Neural progenitor cell (in vitro differentiated cells): ENCODE measurements around the gene JCAD. TPM values are rescaled to one million over a fixed set of nuclear protein-coding genes. Genes with fewer than 3 reads are reported as not detected.

Source experiments
- DNase-seq: peaks from one replicate; pipeline ENCODE4 v3.0.0-alpha.2; 2016; ENCODE audit warnings: low spot score
- H2AFZ ChIP-seq: fragments of 200-600 bp; sonication (generic); replicated peaks from 2 replicates; pipeline ENCODE4 v1.6.1; 2016; ENCODE audit warnings: antibody characterized with exemption
- H3F3A ChIP-seq: fragments of 200-600 bp; sonication (generic); 2 replicates; pipeline ENCODE4 v1.6.1; 2016; ENCODE audit warnings: antibody characterized with exemption, low read depth
- H3K27ac ChIP-seq: fragments of 200-600 bp; sonication (generic); 2 replicates; pipeline ENCODE4 v1.5.1; 2016; ENCODE audit warnings: mild to moderate bottlenecking
- H3K27me3 ChIP-seq: fragments of 200-600 bp; sonication (generic); 2 replicates; pipeline ENCODE4 v1.6.1; 2016; ENCODE audit warnings: mild to moderate bottlenecking, moderate library complexity
- H3K36me3 ChIP-seq: fragments of 200-600 bp; sonication (generic); 2 replicates; pipeline ENCODE4 v1.5.1; 2016
- H3K4me1 ChIP-seq: fragments of 200-600 bp; sonication (generic); 2 replicates; pipeline ENCODE4 v1.6.1; 2016; ENCODE audit warnings: mixed run types
- H3K4me2 ChIP-seq: fragments of 200-600 bp; sonication (generic); 2 replicates; pipeline ENCODE4 v1.6.1; 2016
- H3K4me3 ChIP-seq: fragments of 200-600 bp; sonication (generic); 2 replicates; pipeline ENCODE4 v1.5.1; 2016
- H3K79me2 ChIP-seq: fragments of 200-600 bp; sonication (generic); 2 replicates; pipeline ENCODE4 v1.6.1; 2016; ENCODE audit warnings: low read depth
- H3K9ac ChIP-seq: fragments of 200-600 bp; sonication (generic); 2 replicates; pipeline ENCODE4 v1.6.1; 2016
- H3K9me3 ChIP-seq: fragments of 200-600 bp; sonication (generic); 2 replicates; pipeline ENCODE4 v1.5.1; 2016; ENCODE audit warnings: low read depth
- H4K20me1 ChIP-seq: fragments of 200-600 bp; sonication (generic); 2 replicates; pipeline ENCODE4 v1.6.1; 2016; ENCODE audit warnings: low read depth
- H3K27ac Mint-ChIP-seq: 3 replicates; pipeline ENCODE4 v1.8.0; 2021; ENCODE audit warnings: mixed read lengths
- H3K27me3 Mint-ChIP-seq: 2 replicates; pipeline ENCODE4 v1.8.0; 2022; ENCODE audit warnings: low read depth, mild to moderate bottlenecking, inconsistent platforms, moderate library complexity, mixed read lengths; ENCODE audit not compliant: insufficient read depth
- H3K36me3 Mint-ChIP-seq: 3 replicates; pipeline ENCODE4 v1.8.0; 2021; ENCODE audit warnings: mixed read lengths
- H3K4me1 Mint-ChIP-seq: 3 replicates; pipeline ENCODE4 v1.8.0; 2021; ENCODE audit warnings: mixed read lengths
- H3K4me3 Mint-ChIP-seq: 3 replicates; pipeline ENCODE4 v1.8.0; 2021; ENCODE audit warnings: mild to moderate bottlenecking, moderate library complexity, mixed read lengths
- H3K9me3 Mint-ChIP-seq: 3 replicates; pipeline ENCODE4 v1.8.0; 2020; ENCODE audit warnings: mixed read lengths
- CTCF ChIP-seq: fragments of 200-600 bp; sonication (generic); IDR thresholded peaks from 2 replicates; pipeline ENCODE4 v1.5.1; 2017; ENCODE audit warnings: antibody characterized with exemption, mild to moderate bottlenecking
- EZH2 ChIP-seq: fragments of 200-600 bp; sonication (generic); IDR thresholded peaks from 2 replicates; pipeline ENCODE4 v1.6.1; 2017; ENCODE audit warnings: antibody characterized with exemption, mild to moderate bottlenecking, moderate library complexity
- EZH2phosphoT487 ChIP-seq: fragments of 200-600 bp; sonication (generic); IDR thresholded peaks from 2 replicates; pipeline ENCODE4 v1.6.1; 2017; ENCODE audit warnings: antibody characterized with exemption
- total RNA-seq: library from RNA; depleted of rRNA; stranded (reverse); fragments of >200 nt; gene quantifications from 2 replicates; pipeline ENCODE4 v1.2.3, GENCODE V29; 2015; ENCODE audit warnings: low replicate concordance

JCAD gene
- total RNA-seq, 1 donor from 2014 or later, result 1.3 TPM

- Histone ChIP-seq H3K79me2 (no peaks in the 10 kb centered on the region), H3K9me3 (no peaks in the 10 kb centered on the region), H3K4me1 (no peaks in the 10 kb centered on the region), H3K4me3 (no peak overlapping the region), H4K20me1 (no peaks in the 10 kb centered on the region), H3K4me2 (no peak overlapping the region), H3K36me3 (no peaks in the 10 kb centered on the region), H3K9ac (no peak overlapping the region), H2AFZ (no peak overlapping the region), H3K27me3 (no peaks in the 10 kb centered on the region), H3F3A (no peaks in the 10 kb centered on the region), H3K27ac (no peak overlapping the region)
- no peak for DNase-seq
- Mint-ChIP-seq H3K4me1 (peaks cover 37% of the 10 kb centered on the region), H3K4me3 (no peak overlapping the region), H3K36me3 (no peaks in the 10 kb centered on the region), H3K9me3 (no peaks in the 10 kb centered on the region), H3K27ac (no peak overlapping the region), H3K27me3 (no peaks in the 10 kb centered on the region)
- TF ChIP-seq CTCF, result no peak
- no peak for TF ChIP-seq EZH2
- no peak for TF ChIP-seq EZH2phosphoT487
Observed at GRCh38 chr10:30073767-30074060, 14.3 kb upstream of the JCAD start.

- H3K4me1 Mint-ChIP-seq, result peaks cover 32% of the 10 kb centered on the region
- no peak overlapping the region for H3K27ac Mint-ChIP-seq
- no peaks in the 10 kb centered on the region for H3K9me3 ChIP-seq
- no peaks in the 10 kb centered on the region for H3K36me3 ChIP-seq
- no peaks in the 10 kb centered on the region for H3K79me2 ChIP-seq
- H3K27ac ChIP-seq, result no peak overlapping the region
- no peak overlapping the region for H2AFZ ChIP-seq
- H3F3A ChIP-seq, result no peaks in the 10 kb centered on the region
- no peak overlapping the region for H3K4me2 ChIP-seq
- TF ChIP-seq EZH2, result no peak
- TF ChIP-seq CTCF, result no peak
- TF ChIP-seq EZH2phosphoT487, result no peak
- H4K20me1 ChIP-seq, result no peaks in the 10 kb centered on the region
- H3K4me1 ChIP-seq, result no peaks in the 10 kb centered on the region
- H3K27me3 Mint-ChIP-seq, result no peaks in the 10 kb centered on the region
- H3K4me3 Mint-ChIP-seq, result no peak overlapping the region
- H3K27me3 ChIP-seq, result no peaks in the 10 kb centered on the region
- no peaks in the 10 kb centered on the region for H3K36me3 Mint-ChIP-seq
- no peak overlapping the region for H3K4me3 ChIP-seq
- H3K9ac ChIP-seq, result no peak overlapping the region
- no peaks in the 10 kb centered on the region for H3K9me3 Mint-ChIP-seq
- DNase-seq, result no peak
Observed at GRCh38 chr10:30073045-30073766, 13.8 kb upstream of the JCAD start.

GRCh38 chr10:30072068-30072467 lies 12.7 kb upstream of the JCAD start:
- Mint-ChIP-seq H3K4me1 (peaks cover 26% of the 10 kb centered on the region), H3K27me3 (no peaks in the 10 kb centered on the region), H3K4me3 (no peak overlapping the region), H3K36me3 (no peaks in the 10 kb centered on the region), H3K27ac (no peak overlapping the region), H3K9me3 (no peaks in the 10 kb centered on the region)
- no peak overlapping the region for H3K9ac ChIP-seq
- no peaks in the 10 kb centered on the region for H3K36me3 ChIP-seq
- no peak for DNase-seq
- H3K4me2 ChIP-seq, result no peak overlapping the region
- no peaks in the 10 kb centered on the region for H3K79me2 ChIP-seq
- no peak overlapping the region for H3K27ac ChIP-seq
- TF ChIP-seq EZH2phosphoT487 (no peak), CTCF (no peak), EZH2 (no peak)
- no peak overlapping the region for H3K4me3 ChIP-seq
- H3F3A ChIP-seq, result no peaks in the 10 kb centered on the region
- H3K27me3 ChIP-seq, result no peaks in the 10 kb centered on the region
- H2AFZ ChIP-seq, result no peak overlapping the region
- H4K20me1 ChIP-seq, result no peaks in the 10 kb centered on the region
- no peaks in the 10 kb centered on the region for H3K4me1 ChIP-seq
- no peaks in the 10 kb centered on the region for H3K9me3 ChIP-seq
